H1 (cell line): Measurements from ENCODE around the gene TPBGL. TPM values are rescaled to one million over a fixed set of nuclear protein-coding genes. Genes with fewer than 3 reads are reported as not detected.

Source experiments
- CTCF ChIA-PET: fragments of 300-600 bp; sonication (Branson Sonifier 250); formaldehyde crosslinking; loops from one replicate; lab custom pipeline; 2021; ENCODE audit not compliant: partially characterized antibody; lab: Charles Lee
- POLR2A ChIA-PET: fragments of 300-600 bp; sonication (Branson Sonifier 250); formaldehyde crosslinking; loops from one replicate; lab custom pipeline; 2021; ENCODE audit warnings: inconsistent platforms; ENCODE audit not compliant: partially characterized antibody; lab: Charles Lee
- DNase-seq, 2 experiments: peaks; one replicate each; pipeline versions ENCODE4 v3.0.0 to v3.0.0-alpha.2; 2010 to 2022; ENCODE audit warnings: low spot score in 2 of 2, low read depth in 1 of 2, mixed read lengths in 1 of 2
- FAIRE-seq: peaks from 2 replicates; lab custom pipeline; 2011; peaks lifted over from hg19 to GRCh38; lab: Jason Lieb, UNC
- H2AFZ ChIP-seq: 2 replicates; pipeline ENCODE4 v1.8.1; 2012; ENCODE audit warnings: low read length, inconsistent platforms
- H2AK5ac ChIP-seq: 2 replicates; pipeline ENCODE4 v1.6.1; 2013; ENCODE audit warnings: low read depth, low read length
- H2BK120ac ChIP-seq: replicated peaks from 2 replicates; pipeline ENCODE3; 2013; ENCODE audit warnings: low read depth, low read length, inconsistent platforms
- H2BK12ac ChIP-seq: 2 replicates; pipeline ENCODE4 v1.6.1; 2013; ENCODE audit warnings: low read depth, low read length
- H2BK15ac ChIP-seq: 2 replicates; pipeline ENCODE4 v1.6.1; 2013; ENCODE audit warnings: low read length
- H2BK20ac ChIP-seq: 2 replicates; pipeline ENCODE4 v1.6.1; 2013; ENCODE audit warnings: low read length
- H2BK5ac ChIP-seq: 2 replicates; pipeline ENCODE4 v1.6.1; 2013; ENCODE audit warnings: low read depth, low read length
- H3K14ac ChIP-seq: 2 replicates; pipeline ENCODE4 v1.6.1; 2013; ENCODE audit warnings: inconsistent platforms; ENCODE audit not compliant: insufficient read length
- H3K18ac ChIP-seq: 2 replicates; pipeline ENCODE4 v1.6.1; 2013; ENCODE audit warnings: low read length; ENCODE audit errors: extremely low read depth
- H3K23ac ChIP-seq: 2 replicates; pipeline ENCODE4 v1.6.1; 2013; ENCODE audit warnings: inconsistent platforms; ENCODE audit not compliant: insufficient read length
- H3K23me2 ChIP-seq: 2 replicates; pipeline ENCODE4 v1.6.1; 2013; ENCODE audit warnings: low read depth, low read length
- H3K27ac ChIP-seq: 2 replicates; pipeline ENCODE4 v1.6.1; 2011; ENCODE audit warnings: low read depth, low read length, inconsistent platforms
- H3K27me3 ChIP-seq, 4 experiments: replicated peaks in 1 of 4; 1 replicate in 1 of 4; 2 replicates in 3 of 4; pipeline versions ENCODE4 v1.6.1 to v1.8.1; 2011 to 2013; ENCODE audit warnings: low read length in 3 of 4, mild to moderate bottlenecking in 3 of 4, inconsistent platforms in 2 of 4, mixed read lengths in 2 of 4, moderate library complexity in 1 of 4; ENCODE audit not compliant: control insufficient read depth in 3 of 4, insufficient read depth in 3 of 4; ENCODE audit errors: extremely low read depth in 1 of 4
- H3K36me3 ChIP-seq, 4 experiments: 2 replicates each; pipeline versions ENCODE4 v1.6.1 to v1.8.1; 2011 to 2013; ENCODE audit warnings: mild to moderate bottlenecking in 4 of 4, low read length in 3 of 4, moderate library complexity in 2 of 4, control low read depth in 1 of 4, inconsistent platforms in 1 of 4; ENCODE audit not compliant: insufficient read depth in 4 of 4, control insufficient read depth in 2 of 4
- H3K4ac ChIP-seq: replicated peaks from 2 replicates; pipeline ENCODE3; 2013; ENCODE audit warnings: low read length, low read depth, mixed read lengths, inconsistent platforms; ENCODE audit not compliant: insufficient read length
- H3K4me1 ChIP-seq, 4 experiments: replicated peaks in 1 of 4; 1 replicate in 1 of 4; 2 replicates in 3 of 4; pipeline versions ENCODE4 v1.6.1 to v1.8.1; 2011 to 2013; ENCODE audit warnings: low read length in 3 of 4, inconsistent platforms in 2 of 4, mixed read lengths in 1 of 4; ENCODE audit not compliant: insufficient read depth in 4 of 4, control insufficient read depth in 3 of 4
- H3K4me2 ChIP-seq, 2 experiments: 2 replicates each; pipeline versions ENCODE4 v1.6.1 to v1.8.1; 2011 to 2013; ENCODE audit warnings: low read depth in 2 of 2, low read length in 2 of 2, control low read depth in 1 of 2, inconsistent platforms in 1 of 2, mild to moderate bottlenecking in 1 of 2; ENCODE audit not compliant: insufficient read depth in 1 of 2
- H3K4me3 ChIP-seq, 4 experiments: fragments of 200-600, 300-600 bp in 1 of 4; sonication (generic), shearing (Covaris generic), sonication (Bioruptor Twin) in 1 of 4; 2 replicates each; pipeline versions ENCODE4 v1.5.1 to v1.8.1; 2011 to 2016; ENCODE audit warnings: low read length in 4 of 4, low read depth in 3 of 4, control low read depth in 2 of 4, inconsistent platforms in 2 of 4, mild to moderate bottlenecking in 2 of 4, mixed read lengths in 1 of 4, moderate library complexity in 1 of 4; ENCODE audit not compliant: insufficient read depth in 2 of 4; ENCODE audit errors: extremely low read depth in 1 of 4
- H3K56ac ChIP-seq: replicated peaks from 2 replicates; pipeline ENCODE3; 2013; ENCODE audit warnings: low read depth, mild to moderate bottlenecking, mixed read lengths, low read length, inconsistent platforms; ENCODE audit not compliant: insufficient read length
- H3K79me1 ChIP-seq: 2 replicates; pipeline ENCODE4 v1.6.1; 2013; ENCODE audit warnings: low read depth, low read length, control low read depth
- H3K79me2 ChIP-seq, 2 experiments: 2 replicates each; pipeline versions ENCODE4 v1.6.1 to v1.8.1; 2012 to 2013; ENCODE audit warnings: low read length in 2 of 2, mild to moderate bottlenecking in 2 of 2, inconsistent platforms in 1 of 2; ENCODE audit not compliant: insufficient read depth in 2 of 2, control insufficient read depth in 1 of 2
- H3K9ac ChIP-seq, 4 experiments: replicated peaks in 1 of 4; 1 replicate in 1 of 4; 2 replicates in 3 of 4; pipeline versions ENCODE4 v1.6.1 to v1.8.1; 2011 to 2013; ENCODE audit warnings: low read depth in 3 of 4, low read length in 3 of 4, control low read depth in 2 of 4, mild to moderate bottlenecking in 2 of 4, moderate library complexity in 2 of 4, inconsistent platforms in 1 of 4; ENCODE audit errors: extremely low read depth in 1 of 4
- H3K9me3 ChIP-seq, 2 experiments: 2 replicates each; pipeline versions ENCODE4 v1.6.1 to v1.8.1; 2012 to 2013; ENCODE audit warnings: mild to moderate bottlenecking in 2 of 2, moderate library complexity in 2 of 2, control low read depth in 1 of 2, inconsistent platforms in 1 of 2, low read depth in 1 of 2, low read length in 1 of 2, mixed read lengths in 1 of 2; ENCODE audit not compliant: insufficient read depth in 2 of 2
- H4K20me1 ChIP-seq, 2 experiments: replicated peaks in 1 of 2; 2 replicates each; pipeline versions ENCODE3 to v1.8.1; 2011 to 2013; ENCODE audit warnings: inconsistent platforms in 2 of 2, low read length in 2 of 2, mild to moderate bottlenecking in 1 of 2; ENCODE audit not compliant: insufficient read depth in 2 of 2, control insufficient read depth in 1 of 2
- H4K5ac ChIP-seq: 2 replicates; pipeline ENCODE4 v1.6.1; 2013; ENCODE audit warnings: low read length, low read depth, mixed read lengths, inconsistent platforms; ENCODE audit not compliant: insufficient read length
- H4K8ac ChIP-seq: 2 replicates; pipeline ENCODE4 v1.8.0; 2013; ENCODE audit warnings: mild to moderate bottlenecking, moderate library complexity, low read length, inconsistent platforms; ENCODE audit not compliant: insufficient read depth; ENCODE audit errors: extremely low read depth
- H4K91ac ChIP-seq: replicated peaks from 2 replicates; pipeline ENCODE3; 2013; ENCODE audit warnings: low read length, mixed read lengths, inconsistent platforms; ENCODE audit not compliant: insufficient read length
- BACH1 ChIP-seq: IDR thresholded peaks from 2 replicates; pipeline ENCODE4 v1.6.1; 2012; ENCODE audit warnings: low read length, improper control_type of control experiment
- CTBP2 ChIP-seq: IDR thresholded peaks from 2 replicates; pipeline ENCODE4 v1.7.0; 2011; ENCODE audit warnings: borderline replicate concordance, mild to moderate bottlenecking, moderate library complexity, mixed read lengths, low read length; ENCODE audit not compliant: insufficient read depth, insufficient read length
- EGR1 ChIP-seq: IDR thresholded peaks from 2 replicates; pipeline ENCODE4 v1.6.1; 2011; ENCODE audit warnings: low read depth, low read length, borderline replicate concordance
- EZH2 ChIP-seq: fragments of 200-600 bp; sonication (generic); IDR thresholded peaks from 2 replicates; pipeline ENCODE4 v1.7.1; 2012; ENCODE audit warnings: low read depth, mild to moderate bottlenecking, moderate library complexity, low read length, inconsistent platforms; ENCODE audit not compliant: severe bottlenecking
- HDAC2 ChIP-seq, 2 experiments: fragments of 300-600 bp in 1 of 2; sonication (generic) in 1 of 2; IDR thresholded peaks; 2 replicates each; pipeline ENCODE4 v1.6.1; 2011 to 2012; ENCODE audit warnings: low read depth in 2 of 2, low read length in 2 of 2, mild to moderate bottlenecking in 2 of 2, moderate library complexity in 2 of 2, borderline replicate concordance in 1 of 2, inconsistent platforms in 1 of 2
- KDM4A ChIP-seq: IDR thresholded peaks from one replicate; pipeline ENCODE4 v1.7.1; 2012; ENCODE audit warnings: low read depth, mild to moderate bottlenecking, moderate library complexity, low read length, inconsistent platforms; ENCODE audit not compliant: severe bottlenecking
- MAFK ChIP-seq: IDR thresholded peaks from 2 replicates; pipeline ENCODE4 v1.6.1; 2012; ENCODE audit warnings: low read depth, mild to moderate bottlenecking, improper control_type of control experiment, low read length
- POLR2AphosphoS5 ChIP-seq: IDR thresholded peaks from 2 replicates; pipeline ENCODE4 v1.6.1; 2011; ENCODE audit warnings: low read depth, low read length
- RNF2 ChIP-seq: fragments of 200-900, 300-1000 bp; sonication (generic); IDR thresholded peaks from 2 replicates; pipeline ENCODE4 v1.7.1; 2016; ENCODE audit warnings: borderline replicate concordance, low read depth, mild to moderate bottlenecking, antibody characterized with exemption, low read length; ENCODE audit not compliant: poor library complexity, severe bottlenecking; ENCODE audit errors: missing control alignments
- SP4 ChIP-seq: IDR thresholded peaks from 2 replicates; pipeline ENCODE4 v1.6.1; 2012; ENCODE audit warnings: low read length, inconsistent platforms
- SUZ12 ChIP-seq: fragments of 200-600 bp; sonication (generic); IDR thresholded peaks from 2 replicates; pipeline ENCODE4 v1.6.1; 2012; ENCODE audit warnings: mild to moderate bottlenecking, inconsistent platforms, low read length, moderate library complexity, mixed read lengths
- TAF1 ChIP-seq: IDR thresholded peaks from 2 replicates; pipeline ENCODE4 v1.6.1; 2011; ENCODE audit warnings: mild to moderate bottlenecking, low read depth, low read length
- TCF12 ChIP-seq: IDR thresholded peaks from 2 replicates; pipeline ENCODE4 v1.6.1; 2011; ENCODE audit warnings: low read depth, mild to moderate bottlenecking, low read length
- whole genome bisulfite sequencing, 2 experiments: shearing (Covaris generic) in 1 of 2; methylation state at CpG; one replicate each; pipeline versions ENCODE4 v1.1.6 to v1.1.7; 2013 to 2015; ENCODE audit warnings: low lambda C conversion rate in 2 of 2, mixed read lengths in 2 of 2, inconsistent platforms in 1 of 2, low coverage in 1 of 2, missing lambda C conversion rate in 1 of 2; ENCODE audit not compliant: insufficient replicate concordance in 2 of 2, insufficient coverage in 1 of 2, insufficient read length in 1 of 2; ENCODE audit errors: extremely low coverage in 1 of 2, missing lambda C conversion rate in 1 of 2; 5-methylcytosine and 5-hydroxymethylcytosine counted together
- polyA plus RNA-seq, 7 experiments: library from polyadenylated mRNA; depleted of rRNA in 3 of 7; stranded (reverse) in 5 of 7; unstranded in 2 of 7; fragments of >200 nt in 5 of 7; fragments of 200-250 nt in 2 of 7; gene quantifications; 1 replicate in 5 of 7; 2 replicates in 1 of 7; 4 replicates in 1 of 7; pipeline versions ENCODE4 v1.2.1 to v1.2.3, GENCODE V29; 2011 to 2013; ENCODE audit warnings: missing spikeins in 2 of 7, mixed read lengths in 2 of 7
- total RNA-seq: library from RNA; stranded (reverse); fragmentation: NEBNext Ultra II Directional; extraction: Animal tissue kit (Norgen Biotek cat#: 25700); gene quantifications from 2 replicates; pipeline ENCODE4 v1.2.1, GENCODE V29; 2021

TPBGL gene
- total and polyA plus RNA-seq, 2 of the 8 experiments (the other 6 are each of a cell fraction or from before 2014, with no cell fraction given) = 0.26 to 0.37 TPM

- no peak overlapping the region for H3K4me2 ChIP-seq
- H3K14ac ChIP-seq = no peak overlapping the region
- H3K4ac ChIP-seq = no peak overlapping the region
- peak in 1 of 2 experiments; percentile 24 for DNase-seq
- no peak overlapping the region for H3K56ac ChIP-seq
- H2BK20ac ChIP-seq = no peak overlapping the region
- CTCF ChIA-PET = interaction anchor here (0.7 to 18.0 kb wide), 18 partner anchors 11 to 256 kb away, joined by 3 to 327 read pairs (median 4); no protein-coding TSS in a partner anchor
- H4K20me1 ChIP-seq = no peaks in the 10 kb centered on the region
- TF ChIP-seq SP4 (no peak), POLR2AphosphoS5 (no peak), CTBP2 (no peak), TAF1 (no peak), MAFK (no peak), HDAC2 (IDR thresholded peaks at IDR 0.05; ENCODE audit: borderline replicate concordance in 1 of 2, low read depth in 2 of 2, low read length in 2 of 2) (no peak), KDM4A (no peak), RNF2 (no peak), TCF12 (no peak), EZH2 (no peak), SUZ12 (no peak), EGR1 (no peak), BACH1 (no peak)
- H4K5ac ChIP-seq = no peak overlapping the region
- H2BK120ac ChIP-seq = no peak overlapping the region
- no peaks in the 10 kb centered on the region for H3K79me1 ChIP-seq
- no peak overlapping the region for H2BK15ac ChIP-seq
- H3K4me3 ChIP-seq = no peak overlapping the region
- H3K27ac ChIP-seq = no peak overlapping the region
- H3K23me2 ChIP-seq = no peaks in the 10 kb centered on the region
- FAIRE-seq = no peak
- H3K36me3 ChIP-seq = no peaks in the 10 kb centered on the region
- no peak overlapping the region for H3K23ac ChIP-seq
- H4K91ac ChIP-seq = no peak overlapping the region
- H3K4me1 ChIP-seq = no peaks in the 10 kb centered on the region; a peak in 1 of 7 replicates
- H3K18ac ChIP-seq = no peak overlapping the region
- H2BK5ac ChIP-seq = no peak overlapping the region
- 85% methylated on average over 2 of the region's 2 CpGs; no CpG with 5 or more reads in 1 of the 2 experiments for WGBS, 2 experiments
- no peaks in the 10 kb centered on the region for H3K27me3 ChIP-seq
- no peaks in the 10 kb centered on the region for H3K79me2 ChIP-seq
- H4K8ac ChIP-seq = no peak overlapping the region
- no peak overlapping the region for H2BK12ac ChIP-seq
- H2AK5ac ChIP-seq = no peak overlapping the region
- H3K9ac ChIP-seq = no peak overlapping the region
- H3K9me3 ChIP-seq = no peaks in the 10 kb centered on the region
- POLR2A ChIA-PET = interaction anchor here (1.6 to 2.1 kb wide), 3 partner anchors 13 to 124 kb away, joined by 5 to 11 read pairs (median 6); no protein-coding TSS in a partner anchor
- H2AFZ ChIP-seq = no peak overlapping the region
These were observed 35.6 kb downstream of the TPBGL start for GRCh38 chr11:75276186-75276585.
